ENCODE measurements around the gene FBXW11. TPM values are rescaled to one million over a fixed set of nuclear protein-coding genes. Genes with fewer than 3 reads are reported as not detected.

Gene FBXW11
- total and polyA plus RNA-seq, 10 of the 15 experiments (the other 5 are each of a cell fraction or from before 2014, with no cell fraction given), result 4.3 to 61.5 (median 40.0) TPM

GRCh38 chr5:171989276-171989675 is 17.2 kb downstream of the FBXW11 start (continued):
- TF ChIP-seq, protein P1, sequence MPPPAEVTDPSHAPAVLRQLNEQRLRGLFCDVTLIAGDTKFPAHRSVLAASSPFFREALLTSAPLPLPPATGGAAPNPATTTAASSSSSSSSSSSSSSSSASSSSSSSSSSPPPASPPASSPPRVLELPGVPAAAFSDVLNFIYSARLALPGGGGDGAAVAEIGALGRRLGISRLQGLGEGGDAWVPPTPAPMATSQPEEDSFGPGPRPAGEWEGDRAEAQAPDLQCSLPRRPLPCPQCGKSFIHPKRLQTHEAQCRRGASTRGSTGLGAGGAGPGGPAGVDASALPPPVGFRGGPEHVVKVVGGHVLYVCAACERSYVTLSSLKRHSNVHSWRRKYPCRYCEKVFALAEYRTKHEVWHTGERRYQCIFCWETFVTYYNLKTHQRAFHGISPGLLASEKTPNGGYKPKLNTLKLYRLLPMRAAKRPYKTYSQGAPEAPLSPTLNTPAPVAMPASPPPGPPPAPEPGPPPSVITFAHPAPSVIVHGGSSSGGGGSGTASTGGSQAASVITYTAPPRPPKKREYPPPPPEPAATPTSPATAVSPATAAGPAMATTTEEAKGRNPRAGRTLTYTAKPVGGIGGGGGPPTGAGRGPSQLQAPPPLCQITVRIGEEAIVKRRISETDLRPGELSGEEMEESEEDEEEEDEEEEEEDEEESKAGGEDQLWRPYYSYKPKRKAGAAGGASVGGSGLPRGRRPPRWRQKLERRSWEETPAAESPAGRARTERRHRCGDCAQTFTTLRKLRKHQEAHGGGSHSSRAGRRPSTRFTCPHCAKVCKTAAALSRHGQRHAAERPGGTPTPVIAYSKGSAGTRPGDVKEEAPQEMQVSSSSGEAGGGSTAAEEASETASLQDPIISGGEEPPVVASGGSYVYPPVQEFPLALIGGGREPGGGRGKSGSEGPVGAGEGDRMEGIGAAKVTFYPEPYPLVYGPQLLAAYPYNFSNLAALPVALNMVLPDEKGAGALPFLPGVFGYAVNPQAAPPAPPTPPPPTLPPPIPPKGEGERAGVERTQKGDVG (CRISPR knock-in tag; IDR thresholded peaks at IDR 0.05), result no peak
- no peak for TF ChIP-seq SMARCA5 (IDR thresholded peaks at IDR 0.05)
- peak; percentile 84 for TF ChIP-seq JUND (IDR thresholded peaks at IDR 0.05; ENCODE audit: low read depth, low read length)
- peak; percentile 87 for TF ChIP-seq CREB1 (IDR thresholded peaks at IDR 0.05; ENCODE audit: low read depth)
- TF ChIP-seq ZBTB11 (CRISPR knock-in tag; IDR thresholded peaks at IDR 0.05), result no peak
- TF ChIP-seq GATAD2B (conservative IDR thresholded peaks at IDR 0.05; ENCODE audit: low read depth), result no peak
- no peak for TF ChIP-seq EGR1 (IDR thresholded peaks at IDR 0.05; ENCODE audit: borderline replicate concordance in 1 of 2, low read depth in 2 of 2, low read length in 2 of 2)
- TF ChIP-seq, protein P2, sequence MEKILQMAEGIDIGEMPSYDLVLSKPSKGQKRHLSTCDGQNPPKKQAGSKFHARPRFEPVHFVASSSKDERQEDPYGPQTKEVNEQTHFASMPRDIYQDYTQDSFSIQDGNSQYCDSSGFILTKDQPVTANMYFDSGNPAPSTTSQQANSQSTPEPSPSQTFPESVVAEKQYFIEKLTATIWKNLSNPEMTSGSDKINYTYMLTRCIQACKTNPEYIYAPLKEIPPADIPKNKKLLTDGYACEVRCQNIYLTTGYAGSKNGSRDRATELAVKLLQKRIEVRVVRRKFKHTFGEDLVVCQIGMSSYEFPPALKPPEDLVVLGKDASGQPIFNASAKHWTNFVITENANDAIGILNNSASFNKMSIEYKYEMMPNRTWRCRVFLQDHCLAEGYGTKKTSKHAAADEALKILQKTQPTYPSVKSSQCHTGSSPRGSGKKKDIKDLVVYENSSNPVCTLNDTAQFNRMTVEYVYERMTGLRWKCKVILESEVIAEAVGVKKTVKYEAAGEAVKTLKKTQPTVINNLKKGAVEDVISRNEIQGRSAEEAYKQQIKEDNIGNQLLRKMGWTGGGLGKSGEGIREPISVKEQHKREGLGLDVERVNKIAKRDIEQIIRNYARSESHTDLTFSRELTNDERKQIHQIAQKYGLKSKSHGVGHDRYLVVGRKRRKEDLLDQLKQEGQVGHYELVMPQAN (conservative IDR thresholded peaks at IDR 0.05), result no peak
- TF ChIP-seq E4F1 (IDR thresholded peaks at IDR 0.05; ENCODE audit: borderline replicate concordance, partially characterized antibody), result no peak
- TF ChIP-seq SUPT20H (IDR thresholded peaks at IDR 0.05; ENCODE audit: borderline replicate concordance, control insufficient read depth, low read depth, low read length), result no peak
- no peak for TF ChIP-seq ZBTB33 (IDR thresholded peaks at IDR 0.05)
- peak; percentile 96 for TF ChIP-seq MTA3 (IDR thresholded peaks at IDR 0.05; ENCODE audit: borderline replicate concordance, low read length)
- TF ChIP-seq MTA2 (IDR thresholded peaks at IDR 0.05; ENCODE audit: low read depth), result peak; percentile 93
- peak; percentile 75 for TF ChIP-seq NR2F1 (conservative IDR thresholded peaks at IDR 0.05)
- TF ChIP-seq MYB (IDR thresholded peaks at IDR 0.05; ENCODE audit: borderline replicate concordance, low read depth, low read length), result no peak
